ENCODE data around the gene ACACB. TPM values are rescaled to one million over a fixed set of nuclear protein-coding genes. Genes with fewer than 3 reads are reported as not detected.

ACACB gene
- total RNA-seq, 6 experiments from 2014 or later, result 107 to 237 (median 187) TPM

GRCh38 chr12:109281452-109281851 lies 165.1 kb downstream of the ACACB start:
- Histone ChIP-seq H3K4me3 (no peak overlapping the region), H3K27ac (no peak overlapping the region), H3K27me3 (no peaks in the 10 kb centered on the region), H3K36me3 (no peaks in the 10 kb centered on the region), H3K4me1 (peaks cover 0 to 19% (median 9%) of the 10 kb centered on the region in 4 donors), H3K9me3 (no peaks in the 10 kb centered on the region)
- TF ChIP-seq POLR2A (IDR thresholded peaks at IDR 0.05), result no peak
- TF ChIP-seq, protein P1, sequence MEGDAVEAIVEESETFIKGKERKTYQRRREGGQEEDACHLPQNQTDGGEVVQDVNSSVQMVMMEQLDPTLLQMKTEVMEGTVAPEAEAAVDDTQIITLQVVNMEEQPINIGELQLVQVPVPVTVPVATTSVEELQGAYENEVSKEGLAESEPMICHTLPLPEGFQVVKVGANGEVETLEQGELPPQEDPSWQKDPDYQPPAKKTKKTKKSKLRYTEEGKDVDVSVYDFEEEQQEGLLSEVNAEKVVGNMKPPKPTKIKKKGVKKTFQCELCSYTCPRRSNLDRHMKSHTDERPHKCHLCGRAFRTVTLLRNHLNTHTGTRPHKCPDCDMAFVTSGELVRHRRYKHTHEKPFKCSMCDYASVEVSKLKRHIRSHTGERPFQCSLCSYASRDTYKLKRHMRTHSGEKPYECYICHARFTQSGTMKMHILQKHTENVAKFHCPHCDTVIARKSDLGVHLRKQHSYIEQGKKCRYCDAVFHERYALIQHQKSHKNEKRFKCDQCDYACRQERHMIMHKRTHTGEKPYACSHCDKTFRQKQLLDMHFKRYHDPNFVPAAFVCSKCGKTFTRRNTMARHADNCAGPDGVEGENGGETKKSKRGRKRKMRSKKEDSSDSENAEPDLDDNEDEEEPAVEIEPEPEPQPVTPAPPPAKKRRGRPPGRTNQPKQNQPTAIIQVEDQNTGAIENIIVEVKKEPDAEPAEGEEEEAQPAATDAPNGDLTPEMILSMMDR (IDR thresholded peaks at IDR 0.05), result no peak
- 81% methylated on average over 3 of the region's 17 CpGs for WGBS (ENCODE audit: insufficient coverage, low coverage, low lambda C conversion rate, missing lambda C conversion rate)
- no peak for ATAC-seq
- intact Hi-C loops (cut with DNase I), result no loop called here
- DNase-seq, result peak in 1 of 3 donors; percentile 43

DNA sequence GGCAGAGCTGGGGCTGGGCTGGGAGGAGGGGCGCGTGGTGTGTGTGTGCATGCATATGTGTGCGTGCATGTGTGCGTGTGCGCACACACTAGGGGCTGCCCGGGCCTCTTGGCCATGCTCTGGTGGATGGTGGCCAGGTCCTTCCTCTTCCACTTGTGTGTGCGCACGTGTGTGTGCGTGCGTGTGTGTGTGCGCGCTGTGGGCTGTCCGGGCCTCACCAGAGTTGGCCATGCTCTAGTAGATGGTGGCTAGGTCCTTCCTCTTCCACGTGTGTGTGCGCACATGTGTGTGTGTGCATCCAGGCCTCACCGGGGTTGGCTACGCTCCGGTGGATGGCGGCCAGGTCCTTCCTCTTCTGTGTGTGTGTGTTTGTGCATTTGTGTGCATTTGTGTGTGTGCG lies 168.0 kb downstream of the ACACB start:
- DNase-seq (peak in 1 of 3 donors; percentile 45), ATAC-seq (no peak)
- H3K4me3 ChIP-seq, result no peak overlapping the region
- no peaks in the 10 kb centered on the region for H3K9me3 ChIP-seq
- H3K27me3 ChIP-seq, result no peaks in the 10 kb centered on the region
- whole genome bisulfite sequencing (ENCODE audit: insufficient coverage, low coverage, low lambda C conversion rate, missing lambda C conversion rate), result no CpG with 5 or more reads among the region's 20 CpGs
- H3K36me3 ChIP-seq, result no peaks in the 10 kb centered on the region
- TF ChIP-seq, protein P1 (IDR thresholded peaks at IDR 0.05), result no peak
- TF ChIP-seq POLR2A (IDR thresholded peaks at IDR 0.05), result no peak
- intact Hi-C loops (cut with DNase I), result no loop called here
- H3K27ac ChIP-seq, result no peak overlapping the region
- H3K4me1 ChIP-seq, result no peaks in the 10 kb centered on the region

- Histone ChIP-seq H3K27ac (no peak overlapping the region), H3K4me1 (no peaks in the 10 kb centered on the region), H3K4me3 (no peak overlapping the region), H3K9me3 (no peaks in the 10 kb centered on the region), H3K36me3 (no peaks in the 10 kb centered on the region), H3K27me3 (no peaks in the 10 kb centered on the region)
- DNase-seq, result no peak
- intact Hi-C loops (cut with DNase I), result no loop called here
- ATAC-seq, result no peak
- TF ChIP-seq, protein P1 (IDR thresholded peaks at IDR 0.05), result no peak
- no peak for TF ChIP-seq POLR2A (IDR thresholded peaks at IDR 0.05)
Observed at GRCh38 chr12:109286252-109286651, 169.9 kb downstream of the ACACB start.

DNA sequence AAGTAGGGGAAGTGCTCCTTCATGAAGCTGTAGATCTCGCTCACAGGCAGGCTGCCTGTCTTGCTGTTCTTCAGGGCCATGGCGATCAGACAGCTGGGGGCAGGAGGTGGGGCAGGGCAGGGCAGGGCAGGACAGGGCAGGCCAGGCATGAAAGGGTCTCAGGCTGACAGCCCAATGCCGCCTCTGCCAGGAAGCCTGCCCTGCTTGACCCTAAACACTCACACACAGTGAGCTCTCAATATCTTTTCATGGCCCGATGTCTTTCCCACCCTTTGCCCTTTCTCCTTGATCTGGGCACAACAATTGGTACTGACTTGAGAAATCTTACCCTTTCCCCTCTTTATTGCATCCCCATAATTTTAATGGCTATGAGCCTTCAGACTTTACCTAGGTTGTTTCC lies 170.3 kb downstream of the ACACB start:
- intact Hi-C loops (cut with DNase I), result no loop called here
- no peak for ATAC-seq
- H3K4me1 ChIP-seq, result no peaks in the 10 kb centered on the region
- TF ChIP-seq, protein P1 (IDR thresholded peaks at IDR 0.05), result no peak
- TF ChIP-seq POLR2A (IDR thresholded peaks at IDR 0.05), result no peak
- H3K27ac ChIP-seq, result no peak overlapping the region
- H3K9me3 ChIP-seq, result no peaks in the 10 kb centered on the region
- no CpG with 5 or more reads among the region's 4 CpGs for WGBS (ENCODE audit: insufficient coverage, low coverage, low lambda C conversion rate, missing lambda C conversion rate)
- no peaks in the 10 kb centered on the region for H3K36me3 ChIP-seq
- H3K4me3 ChIP-seq, result no peak overlapping the region
- no peaks in the 10 kb centered on the region for H3K27me3 ChIP-seq
- DNase-seq, result peak in 1 of 3 donors; percentile 25

DNA sequence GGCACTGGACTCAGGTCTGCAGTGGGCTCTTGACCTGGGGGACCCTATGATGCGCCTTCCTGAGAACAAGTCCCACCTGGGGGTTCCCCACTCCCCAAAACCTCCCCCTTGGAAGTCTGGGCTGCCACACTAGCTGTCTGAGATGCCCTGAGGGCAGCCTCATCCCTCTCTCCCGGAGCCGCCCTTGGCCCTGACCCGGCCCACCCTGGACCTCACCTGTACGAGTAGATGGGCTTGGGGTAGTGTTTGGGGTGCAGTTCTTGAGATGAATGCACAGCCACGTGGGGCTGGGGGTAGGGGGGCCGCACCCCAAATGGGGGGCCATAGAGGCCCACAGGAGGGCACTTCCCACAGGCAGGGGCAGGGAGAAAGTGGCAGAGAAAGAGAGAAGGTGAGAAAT lies 170.8 kb downstream of the ACACB start:
- H3K27me3 ChIP-seq, result no peaks in the 10 kb centered on the region
- 58% methylated on average over 2 of the region's 7 CpGs for WGBS (ENCODE audit: insufficient coverage, low coverage, low lambda C conversion rate, missing lambda C conversion rate)
- DNase-seq, result peak in 1 of 3 donors; percentile 35
- no peaks in the 10 kb centered on the region for H3K9me3 ChIP-seq
- no peaks in the 10 kb centered on the region for H3K4me1 ChIP-seq
- H3K36me3 ChIP-seq, result no peaks in the 10 kb centered on the region
- ATAC-seq, result no peak
- no peak overlapping the region for H3K27ac ChIP-seq
- intact Hi-C loops (cut with DNase I), result no loop called here
- TF ChIP-seq, protein P1 (IDR thresholded peaks at IDR 0.05), result no peak
- no peak for TF ChIP-seq POLR2A (IDR thresholded peaks at IDR 0.05)
- H3K4me3 ChIP-seq, result no peak overlapping the region
